ES-I3 (cell line): Measurements from ENCODE around the gene CTBS.

Experiments used
- H3K36me3 ChIP-seq: 2 replicates; pipeline ENCODE4 v1.6.1; 2013; ENCODE audit warnings: mild to moderate bottlenecking, low read length, control low read depth, moderate library complexity; ENCODE audit not compliant: insufficient read depth
- H3K4me1 ChIP-seq: 2 replicates; pipeline ENCODE4 v1.6.1; 2013; ENCODE audit warnings: mild to moderate bottlenecking, control low read depth, low read length; ENCODE audit not compliant: insufficient read depth
- H3K9ac ChIP-seq: 2 replicates; pipeline ENCODE4 v1.6.1; 2013; ENCODE audit warnings: low read depth, mild to moderate bottlenecking, low read length, moderate library complexity
- H3K9me3 ChIP-seq: 2 replicates; pipeline ENCODE4 v1.6.1; 2013; ENCODE audit warnings: mild to moderate bottlenecking, low read length, moderate library complexity; ENCODE audit not compliant: control insufficient read depth, insufficient read depth

The CTBS gene

GRCh38 chr1:84573967-84574842 lies at the start of gene CTBS:
TSS of gene CTBS (minus strand) at chr1:84574440. CDS start at chr1:84574415, 25 bp downstream.
- H3K9ac ChIP-seq, result peak within 1 kb of the TSS; percentile 86
- H3K9me3 ChIP-seq, result no peaks in the 10 kb centered on the region
- H3K4me1 ChIP-seq, result no peaks in the 10 kb centered on the region
- no peaks in the 10 kb centered on the region for H3K36me3 ChIP-seq

- Histone ChIP-seq H3K9ac (no peak overlapping the region), H3K4me1 (peaks cover 2% of the 10 kb centered on the region; the same call in 1 of the 2 replicates), H3K36me3 (no peaks in the 10 kb centered on the region)
These were observed 47.3 kb upstream of the CTBS start for GRCh38 chr1:84621553-84621952.

GRCh38 chr1:84620720-84621313 lies 46.6 kb upstream of the CTBS start:
- H3K9me3 ChIP-seq, result no peaks in the 10 kb centered on the region
- peak overlapping the region; percentile 49 for H3K9ac ChIP-seq
- H3K4me1 ChIP-seq, result peaks cover 2% of the 10 kb centered on the region; the same call in 1 of the 2 replicates
- H3K36me3 ChIP-seq, result no peaks in the 10 kb centered on the region

More at GRCh38 chr1:84621553-84621952, 47.3 kb upstream of the CTBS start:
- H3K9me3 ChIP-seq, result no peaks in the 10 kb centered on the region

GRCh38 chr1:84619383-84620102 lies 45.3 kb upstream of the CTBS start:
- Histone ChIP-seq H3K9me3 (no peaks in the 10 kb centered on the region), H3K36me3 (no peaks in the 10 kb centered on the region), H3K9ac (no peak overlapping the region), H3K4me1 (peaks cover 2% of the 10 kb centered on the region; the same call in 1 of the 2 replicates)

GRCh38 chr1:84617349-84617748 lies 43.1 kb upstream of the CTBS start:
- peaks cover 9% of the 10 kb centered on the region; the same call in 1 of the 2 replicates for H3K9me3 ChIP-seq
- H3K4me1 ChIP-seq, result peaks cover 2% of the 10 kb centered on the region; the same call in 1 of the 2 replicates
- no peaks in the 10 kb centered on the region for H3K36me3 ChIP-seq
- H3K9ac ChIP-seq, result no peak overlapping the region

GRCh38 chr1:84615790-84616189 lies 41.5 kb upstream of the CTBS start:
- H3K9me3 ChIP-seq, result peaks cover 9% of the 10 kb centered on the region; the same call in 1 of the 2 replicates
- peaks cover 2% of the 10 kb centered on the region; the same call in 1 of the 2 replicates for H3K4me1 ChIP-seq
- H3K36me3 ChIP-seq, result no peaks in the 10 kb centered on the region
- H3K9ac ChIP-seq, result no peak overlapping the region

GRCh38 chr1:84613887-84614286 lies 39.6 kb upstream of the CTBS start:
- no peak overlapping the region for H3K9ac ChIP-seq
- H3K36me3 ChIP-seq, result no peaks in the 10 kb centered on the region
- H3K9me3 ChIP-seq, result peaks cover 9% of the 10 kb centered on the region; the same call in 1 of the 2 replicates
- no peaks in the 10 kb centered on the region for H3K4me1 ChIP-seq

- Histone ChIP-seq H3K4me1 (no peaks in the 10 kb centered on the region), H3K36me3 (no peaks in the 10 kb centered on the region), H3K9ac (no peak overlapping the region), H3K9me3 (peaks cover 9% of the 10 kb centered on the region; the same call in 1 of the 2 replicates)
These were observed 38.8 kb upstream of the CTBS start for GRCh38 chr1:84613026-84613425.

- Histone ChIP-seq H3K4me1 (no peaks in the 10 kb centered on the region), H3K36me3 (no peaks in the 10 kb centered on the region), H3K9ac (no peak overlapping the region), H3K9me3 (peaks cover 9% of the 10 kb centered on the region)
These were observed 37.6 kb upstream of the CTBS start for GRCh38 chr1:84611796-84612195.

- Histone ChIP-seq H3K9ac (no peak overlapping the region), H3K9me3 (peaks cover 11% of the 10 kb centered on the region), H3K36me3 (no peaks in the 10 kb centered on the region), H3K4me1 (no peaks in the 10 kb centered on the region)
These were observed 36.9 kb upstream of the CTBS start for GRCh38 chr1:84611091-84611490.

GRCh38 chr1:84606977-84607376 lies 32.7 kb upstream of the CTBS start:
- H3K9ac ChIP-seq, result no peak overlapping the region
- peaks cover 11% of the 10 kb centered on the region for H3K9me3 ChIP-seq
- no peaks in the 10 kb centered on the region for H3K36me3 ChIP-seq
- H3K4me1 ChIP-seq, result no peaks in the 10 kb centered on the region

- Histone ChIP-seq H3K4me1 (no peaks in the 10 kb centered on the region), H3K36me3 (no peaks in the 10 kb centered on the region), H3K9ac (no peak overlapping the region), H3K9me3 (peaks cover 11% of the 10 kb centered on the region)
These were observed 30.9 kb upstream of the CTBS start for GRCh38 chr1:84605157-84605556.

GRCh38 chr1:84603941-84604830 lies 29.9 kb upstream of the CTBS start:
- Histone ChIP-seq H3K9me3 (peaks cover 11% of the 10 kb centered on the region), H3K9ac (no peak overlapping the region), H3K36me3 (no peaks in the 10 kb centered on the region), H3K4me1 (no peaks in the 10 kb centered on the region)
